HG02970 (cell line): ENCODE results near the gene MMP28.

Experiments used
- ATAC-seq: cut with Tn5 transposase; IDR thresholded peaks from one replicate; pipeline ENCODE4 v1.9.1; 2021; ENCODE audit warnings: mild to moderate bottlenecking, moderate library complexity, moderate number of reproducible peaks; ENCODE audit not compliant: unreplicated experiment, low FRiP score

Gene MMP28, protein sequence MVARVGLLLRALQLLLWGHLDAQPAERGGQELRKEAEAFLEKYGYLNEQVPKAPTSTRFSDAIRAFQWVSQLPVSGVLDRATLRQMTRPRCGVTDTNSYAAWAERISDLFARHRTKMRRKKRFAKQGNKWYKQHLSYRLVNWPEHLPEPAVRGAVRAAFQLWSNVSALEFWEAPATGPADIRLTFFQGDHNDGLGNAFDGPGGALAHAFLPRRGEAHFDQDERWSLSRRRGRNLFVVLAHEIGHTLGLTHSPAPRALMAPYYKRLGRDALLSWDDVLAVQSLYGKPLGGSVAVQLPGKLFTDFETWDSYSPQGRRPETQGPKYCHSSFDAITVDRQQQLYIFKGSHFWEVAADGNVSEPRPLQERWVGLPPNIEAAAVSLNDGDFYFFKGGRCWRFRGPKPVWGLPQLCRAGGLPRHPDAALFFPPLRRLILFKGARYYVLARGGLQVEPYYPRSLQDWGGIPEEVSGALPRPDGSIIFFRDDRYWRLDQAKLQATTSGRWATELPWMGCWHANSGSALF

DNA sequence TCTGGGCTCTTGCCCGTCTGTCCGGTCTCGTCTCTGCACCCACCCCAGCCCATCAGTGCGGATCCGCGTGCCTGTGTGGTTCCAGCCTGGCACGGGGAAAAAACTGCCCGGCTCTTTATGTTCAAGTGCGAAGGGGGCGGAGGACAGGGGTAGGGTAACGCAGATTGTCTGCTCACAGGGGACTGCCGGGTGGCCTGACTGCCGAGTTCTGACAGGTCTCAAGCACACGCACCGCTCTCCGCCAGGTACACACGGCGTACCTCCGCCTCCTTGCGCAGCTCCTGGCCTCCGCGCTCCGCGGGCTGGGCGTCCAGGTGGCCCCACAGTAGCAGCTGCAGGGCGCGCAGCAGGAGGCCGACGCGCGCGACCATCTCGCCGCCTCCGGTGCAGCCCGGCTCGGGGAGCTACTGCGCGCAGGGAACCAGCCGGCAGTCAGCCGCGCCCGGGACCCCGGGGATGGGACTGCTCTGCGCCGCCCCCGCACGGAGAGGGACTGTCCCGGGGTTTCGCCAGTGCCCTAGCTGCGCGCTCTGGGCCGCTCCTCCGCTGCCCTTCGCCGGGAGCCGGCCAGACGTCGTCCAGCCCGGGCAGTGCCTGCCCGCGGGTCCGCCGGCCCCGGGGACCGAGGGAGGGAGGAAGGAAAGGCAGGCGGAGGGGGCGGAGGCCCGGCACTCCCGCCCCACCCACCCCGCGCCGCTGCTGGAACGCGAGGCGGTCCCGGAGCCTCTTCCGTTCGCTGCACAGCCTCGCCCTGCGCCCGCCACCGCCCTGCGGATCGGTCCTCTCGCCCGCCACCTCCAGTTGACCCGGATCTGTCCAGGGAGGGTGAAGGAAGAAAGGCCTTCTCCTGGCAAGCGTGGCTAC lies at the start of gene MMP28:
MMP28 (minus strand) TSS at position 635 of the 864 bp plus-strand sequence; CDS start at position 371, 264 bp downstream.
- ATAC-seq: no peak

GRCh38 chr17:35844547-35844946 lies 49.1 kb upstream of the MMP28 start:
- ATAC-seq: no peak

DNA sequence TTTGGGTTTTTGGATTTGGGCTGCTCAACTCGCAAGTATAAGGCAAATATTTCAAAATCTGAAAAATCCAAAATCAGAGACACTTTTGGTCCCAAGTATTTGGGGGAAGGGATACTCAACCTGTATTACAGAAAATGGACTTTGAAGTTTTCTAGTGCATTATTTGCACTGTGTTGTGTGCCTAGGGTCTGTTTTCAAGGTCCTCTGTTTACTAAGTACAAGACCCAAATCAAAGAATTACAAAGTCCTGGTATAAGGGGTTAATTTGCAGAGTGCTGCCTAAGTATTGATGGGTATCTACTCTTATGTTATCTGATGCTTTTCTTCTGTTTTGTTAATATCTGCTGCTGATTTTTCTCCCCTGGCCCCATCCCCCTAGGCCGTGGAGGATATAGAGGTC lies 48.3 kb upstream of the MMP28 start:
- ATAC-seq: no peak

DNA sequence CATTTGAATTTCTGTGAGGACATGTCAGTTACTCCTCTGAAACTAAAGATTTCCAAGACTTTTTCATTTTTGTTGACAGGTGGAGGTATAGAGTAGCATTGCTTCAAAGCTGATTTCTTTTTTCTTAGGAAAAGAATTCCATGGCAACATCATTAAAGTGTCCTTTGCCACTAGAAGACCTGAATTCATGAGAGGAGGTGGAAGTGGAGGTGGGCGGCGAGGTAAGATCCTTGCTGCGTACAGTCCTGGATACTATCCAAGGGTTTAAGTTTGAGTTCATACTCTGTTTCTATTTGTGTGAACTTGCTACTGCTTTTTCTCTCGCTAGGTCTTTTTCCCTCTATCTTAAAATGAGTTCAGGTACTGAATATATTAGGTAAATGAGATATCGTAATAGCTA lies 46.8 kb upstream of the MMP28 start:
- no peak for ATAC-seq

- ATAC-seq: no peak
Measured at GRCh38 chr17:35841505-35841904, 46.1 kb upstream of the MMP28 start.

- ATAC-seq: no peak
Measured at GRCh38 chr17:35841101-35841500, 45.7 kb upstream of the MMP28 start.

DNA sequence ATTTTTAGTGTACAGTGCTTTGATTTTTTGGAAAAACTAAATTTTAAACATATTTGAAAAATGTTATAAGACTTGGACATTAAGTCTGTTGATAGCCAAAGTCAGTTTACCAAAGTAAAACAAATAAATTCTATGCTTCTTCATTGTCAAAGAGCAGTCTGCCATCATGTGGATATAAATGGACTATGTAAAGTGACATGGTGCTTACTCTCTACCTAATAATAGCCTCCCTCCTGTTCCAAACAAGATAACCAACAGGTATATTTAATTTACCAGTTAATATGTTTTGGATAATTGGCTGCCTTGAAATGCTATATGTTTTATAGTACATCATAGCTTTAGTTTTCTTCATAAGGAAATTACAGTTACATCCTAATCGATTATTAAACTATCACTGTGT lies 29.8 kb upstream of the MMP28 start:
- no peak for ATAC-seq

GRCh38 chr17:35821308-35821707 lies 25.9 kb upstream of the MMP28 start:
- no peak for ATAC-seq

GRCh38 chr17:35819455-35819854 lies 24.0 kb upstream of the MMP28 start:
- ATAC-seq: no peak

- ATAC-seq: no peak
Measured at GRCh38 chr17:35817196-35817595, 21.8 kb upstream of the MMP28 start.

DNA sequence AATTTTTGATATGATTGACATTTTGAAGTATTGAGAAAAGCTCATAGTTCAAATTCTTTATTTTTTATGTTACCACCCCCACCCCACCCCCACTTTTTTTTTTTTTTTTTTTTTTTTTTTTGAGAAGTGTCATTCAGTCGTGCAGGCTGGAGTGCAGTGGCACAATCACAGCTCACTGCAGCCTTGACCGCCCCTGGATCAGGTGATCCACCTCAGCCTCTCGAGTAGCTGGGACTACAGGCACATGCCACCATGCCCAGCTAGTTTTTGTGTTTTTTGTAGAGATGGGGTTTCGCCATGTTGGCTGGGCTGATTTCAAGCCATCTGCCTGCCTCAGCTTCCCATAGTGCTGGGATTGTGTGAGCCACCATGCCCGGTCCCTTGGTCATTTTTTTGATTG lies 21.3 kb upstream of the MMP28 start:
- no peak for ATAC-seq

DNA sequence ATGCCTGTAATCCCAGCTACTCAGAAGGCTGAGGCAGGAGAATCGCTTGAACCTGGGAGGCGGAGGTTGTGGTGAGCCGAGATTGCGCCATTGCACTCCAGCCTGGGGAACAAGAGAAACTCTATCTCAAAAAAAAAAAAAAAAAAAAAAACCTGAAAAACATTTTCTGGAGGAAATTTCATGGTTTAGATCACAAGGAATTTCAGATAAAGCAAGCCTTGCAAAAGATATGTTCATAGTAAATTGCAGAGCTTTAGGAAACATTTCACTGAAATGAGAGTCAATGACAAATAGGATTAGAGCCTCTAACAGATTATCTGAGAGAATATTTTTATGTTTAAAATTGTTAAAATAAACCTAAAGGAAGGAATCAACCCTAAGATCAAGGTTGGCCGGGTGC lies 17.0 kb upstream of the MMP28 start:
- ATAC-seq: no peak

GRCh38 chr17:35811759-35812158 lies 16.3 kb upstream of the MMP28 start:
- no peak for ATAC-seq

GRCh38 chr17:35809855-35810461 lies 14.5 kb upstream of the MMP28 start:
- no peak for ATAC-seq

- peak; percentile 90 for ATAC-seq
Measured at GRCh38 chr17:35808962-35809854, 13.8 kb upstream of the MMP28 start, which contains the start of gene TAF15. Gene TAF15, plus strand, starts transcription at chr17:35809484. Its CDS starts 86 bp downstream, at chr17:35809570.

GRCh38 chr17:35808240-35808961 lies 13.0 kb upstream of the MMP28 start:
- no peak for ATAC-seq

DNA sequence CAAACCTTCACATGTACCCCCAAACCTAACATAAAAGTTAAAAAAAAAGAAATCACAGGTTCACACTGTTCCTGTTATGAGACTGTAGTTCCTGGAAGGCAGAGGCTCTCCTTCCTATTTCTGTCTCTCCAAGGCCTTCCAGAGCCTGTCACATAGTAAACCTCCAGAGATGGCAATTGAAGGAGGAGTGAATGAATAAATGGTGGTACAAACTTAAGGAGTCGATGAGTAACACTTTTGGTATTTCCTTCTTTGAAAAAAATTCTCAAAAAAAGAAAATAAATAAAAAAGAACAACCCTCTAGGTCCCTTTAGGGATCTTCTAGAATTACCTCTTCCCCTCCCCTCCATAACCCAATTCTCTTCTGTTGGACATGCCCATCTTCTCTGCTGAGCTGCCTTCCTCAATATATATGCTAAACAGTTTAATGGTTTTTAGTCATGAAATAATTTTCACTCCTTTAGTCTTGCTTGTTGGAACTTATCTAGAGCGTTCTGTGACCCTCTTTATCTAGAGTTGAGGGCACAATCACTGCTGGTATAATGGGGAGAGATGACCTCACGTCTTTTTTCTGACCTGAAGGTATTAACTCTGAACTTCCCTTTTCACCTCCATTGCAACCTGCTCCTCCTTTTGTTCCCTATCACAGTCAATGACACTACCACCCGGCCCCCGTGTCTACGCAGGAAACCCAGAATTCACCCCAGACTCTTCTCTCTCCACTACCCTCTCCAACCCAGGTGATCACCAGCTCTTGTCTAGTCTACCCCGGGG lies 12.1 kb upstream of the MMP28 start:
- ATAC-seq: no peak

DNA sequence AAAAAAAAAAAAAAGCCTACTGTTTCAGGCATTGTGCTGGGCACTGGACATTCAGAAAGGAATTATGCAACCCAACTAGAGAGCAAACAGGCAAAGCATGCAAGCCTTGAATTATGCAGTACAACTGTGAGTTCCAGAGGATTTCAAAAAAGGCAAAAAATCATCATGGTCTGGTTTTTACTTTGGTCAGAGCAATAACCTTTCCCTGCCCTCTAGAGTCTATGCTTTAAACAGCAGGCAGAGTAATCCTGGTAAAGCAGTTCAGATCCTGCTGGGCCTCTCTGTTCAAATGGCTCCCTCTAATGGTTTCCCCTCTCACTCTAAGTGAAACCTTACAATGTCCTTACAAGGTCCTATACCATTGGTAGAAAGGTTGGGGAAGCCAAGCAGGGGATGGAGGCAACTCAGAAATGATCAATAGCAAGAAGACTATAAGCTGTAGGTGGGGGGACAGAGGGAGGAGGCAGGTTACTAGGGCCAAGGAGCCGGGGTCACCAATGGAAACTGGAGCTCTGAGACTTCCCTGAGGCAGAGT lies 9.3 kb upstream of the MMP28 start:
- ATAC-seq: no peak
